B cell (primary cell): Measurements from ENCODE around the gene TRIM72. TPM values are rescaled to one million over a fixed set of nuclear protein-coding genes. Genes with fewer than 3 reads are reported as not detected.

Experiments
- ATAC-seq: fragments of 200-7000 bp; cut with Tn5 transposase; one replicate; pipeline ENCODE4 v1.10.0; 2021; ENCODE audit warnings: low read depth, mild to moderate bottlenecking, moderate number of reproducible peaks, moderate library complexity
- CTCF ChIA-PET: fragments of 350-600 bp; sonication (Branson Sonifier 250); formaldehyde crosslinking; loops from one replicate; lab custom pipeline; 2021; ENCODE audit warnings: antibody characterized with exemption, inconsistent platforms; lab: Charles Lee
- POLR2A ChIA-PET: fragments of 350-600 bp; sonication (Branson Sonifier 250); formaldehyde crosslinking; loops from one replicate; lab custom pipeline; 2021; ENCODE audit warnings: antibody characterized with exemption; lab: Charles Lee
- DNase-seq: peaks from one replicate; pipeline ENCODE4 v3.0.0; 2013
- H2AFZ ChIP-seq: 2 replicates; pipeline ENCODE4 v1.6.1; 2012; ENCODE audit warnings: mild to moderate bottlenecking, low read depth, low read length; ENCODE audit not compliant: insufficient read depth, poor library complexity, severe bottlenecking
- H3K27ac ChIP-seq, 2 donors: 1 replicate in 1 of 2; 2 replicates in 1 of 2; pipeline ENCODE4 v1.5.1; 2012 to 2013; ENCODE audit warnings: low read length in 2 of 2, mild to moderate bottlenecking in 2 of 2, moderate library complexity in 1 of 2
- H3K27me3 ChIP-seq, 4 experiments: fragments of 200-600 bp in 1 of 4; sonication (generic) in 1 of 4; replicated peaks in 1 of 4; 1 replicate in 2 of 4; 2 replicates in 2 of 4; pipeline versions ENCODE4 v1.6.1 to v1.7.0; 2013 to 2016; ENCODE audit warnings: low read length in 3 of 4, mild to moderate bottlenecking in 2 of 4, mixed read lengths in 1 of 4, moderate library complexity in 1 of 4; ENCODE audit not compliant: insufficient read depth in 4 of 4, control insufficient read depth in 3 of 4; ENCODE audit errors: control extremely low read depth in 1 of 4
- H3K36me3 ChIP-seq, 2 experiments: replicated peaks in 1 of 2; 1 replicate in 1 of 2; 2 replicates in 1 of 2; pipeline versions ENCODE4 v1.6.1 to v1.7.1; 2013; ENCODE audit warnings: low read length in 1 of 2; ENCODE audit not compliant: insufficient read depth in 2 of 2, control insufficient read depth in 1 of 2; ENCODE audit errors: control extremely low read depth in 1 of 2, extremely low read depth in 1 of 2
- H3K4me1 ChIP-seq, 2 donors: fragments of 200-600 bp in 1 of 2; sonication (generic) in 1 of 2; 1 replicate in 1 of 2; 2 replicates in 1 of 2; pipeline versions ENCODE4 v1.5.1 to v1.6.1; 2013 to 2017; ENCODE audit warnings: low read length in 2 of 2; ENCODE audit not compliant: control insufficient read depth in 2 of 2, insufficient read depth in 2 of 2
- H3K4me2 ChIP-seq: replicated peaks from 2 replicates; pipeline ENCODE3; 2012; ENCODE audit warnings: mild to moderate bottlenecking, low read depth, low read length; ENCODE audit not compliant: poor library complexity, severe bottlenecking
- H3K4me3 ChIP-seq, 5 experiments: fragments of 200-600 bp in 1 of 5; sonication (generic) in 1 of 5; 1 replicate in 3 of 5; 2 replicates in 2 of 5; pipeline versions ENCODE4 v1.5.1 to v1.7.0; 2011 to 2016; ENCODE audit warnings: low read length in 4 of 5, mild to moderate bottlenecking in 4 of 5, low read depth in 2 of 5, control low read depth in 1 of 5, moderate library complexity in 1 of 5; ENCODE audit not compliant: insufficient read depth in 1 of 5; ENCODE audit errors: control extremely low read depth in 1 of 5, extremely low read depth in 1 of 5
- H3K79me2 ChIP-seq: fragments of 200-600 bp; sonication (generic); one replicate; pipeline ENCODE4 v1.6.0; 2016; ENCODE audit warnings: low read length; ENCODE audit not compliant: control insufficient read depth, insufficient read depth
- H3K9ac ChIP-seq: fragments of 200-600 bp; sonication (generic); 2 replicates; pipeline ENCODE4 v1.6.1; 2017; ENCODE audit warnings: mild to moderate bottlenecking, low read length, moderate library complexity
- H3K9me3 ChIP-seq, 3 donors: one replicate each; pipeline versions ENCODE4 v1.6.1 to v1.7.1; 2013; ENCODE audit warnings: low read length in 2 of 3; ENCODE audit not compliant: control insufficient read depth in 2 of 3, insufficient read depth in 1 of 3; ENCODE audit errors: control extremely low read depth in 1 of 3
- H4K20me1 ChIP-seq: 2 replicates; pipeline ENCODE4 v1.6.0; 2012; ENCODE audit warnings: mild to moderate bottlenecking, low read length; ENCODE audit not compliant: insufficient read depth, control insufficient read depth, poor library complexity, severe bottlenecking
- H3K27ac Mint-ChIP-seq: one replicate; pipeline ENCODE4 v1.8.0; 2021; ENCODE audit warnings: mixed read lengths
- H3K27me3 Mint-ChIP-seq: one replicate; pipeline ENCODE4 v1.8.0; 2021; ENCODE audit warnings: mixed read lengths
- H3K4me1 Mint-ChIP-seq: one replicate; pipeline ENCODE4 v1.8.0; 2021; ENCODE audit warnings: mixed read lengths
- H3K4me3 Mint-ChIP-seq: one replicate; pipeline ENCODE4 v1.8.0; 2021; ENCODE audit warnings: mixed read lengths
- H3K9me3 Mint-ChIP-seq: one replicate; pipeline ENCODE4 v1.8.0; 2022; ENCODE audit warnings: mixed read lengths; ENCODE audit not compliant: insufficient read depth
- EZH2 ChIP-seq: IDR thresholded peaks from 2 replicates; pipeline ENCODE4 v1.6.1; 2012; ENCODE audit warnings: borderline replicate concordance, low read depth, mild to moderate bottlenecking, moderate library complexity, low read length; ENCODE audit not compliant: insufficient read depth, poor library complexity, severe bottlenecking
- WGBS: methylation state at CpG from one replicate; pipeline ENCODE4 v1.1.5; 2013; ENCODE audit warnings: missing lambda C conversion rate; ENCODE audit not compliant: insufficient coverage; 5-methylcytosine and 5-hydroxymethylcytosine counted together
- intact Hi-C: fragments of 100-400 bp; cut with micrococcal nuclease; formaldehyde crosslinking; loops from one replicate; pipeline ENCODE4 v1.10.0; 2022
- polyA plus RNA-seq: library from polyadenylated mRNA; depleted of rRNA; stranded (reverse); fragments of >200 nt; gene quantifications from 2 replicates; pipeline ENCODE4 v1.2.3, GENCODE V29; 2012
- total RNA-seq, 2 donors: library from RNA; stranded (reverse); fragments of 120-200 nt in 1 of 2; gene quantifications; 1 replicate in 1 of 2; 2 replicates in 1 of 2; pipeline versions ENCODE4 v1.2.3 to v1.2.4, GENCODE V29; 2013 to 2022
- TF ChIP-seq, protein P1 (sequence below): fragments of 200-600 bp; IDR thresholded peaks from one replicate; pipeline ENCODE4 v1.8.0; 2022; ENCODE audit warnings: antibody characterized with exemption, mild to moderate bottlenecking

The TRIM72 gene
- total and polyA plus RNA-seq, 2 donors (not counting 1 experiment from before 2014, with no cell fraction given) = 0.03 to 0.05 TPM

DNA sequence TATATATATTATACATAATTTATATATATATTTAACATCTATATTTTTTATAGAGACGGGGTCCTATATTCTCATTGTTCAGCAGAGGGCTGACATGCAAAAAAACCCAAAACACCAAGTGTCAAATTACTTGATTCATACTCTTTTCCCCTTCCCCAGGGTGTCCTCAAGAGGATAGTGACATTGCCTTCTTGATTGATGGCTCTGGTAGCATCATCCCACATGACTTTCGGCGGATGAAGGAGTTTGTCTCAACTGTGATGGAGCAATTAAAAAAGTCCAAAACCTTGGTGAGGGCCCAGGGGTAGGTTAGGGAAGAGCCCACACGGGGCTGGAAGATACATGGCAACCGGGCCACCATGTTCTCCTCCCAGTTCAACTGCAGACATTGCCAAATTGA, 56.9 kb downstream of the TRIM72 start:
- H3K9me3 Mint-ChIP-seq = no peaks in the 10 kb centered on the region
- no peak for ATAC-seq
- H3K27me3 Mint-ChIP-seq = no peaks in the 10 kb centered on the region
- Histone ChIP-seq H3K27ac (no peak overlapping the region), H3K9ac (no peak overlapping the region), H3K4me3 (no peak overlapping the region), H3K4me1 (peaks cover 4 to 6% of the 10 kb centered on the region in 2 donors), H3K4me2 (no peak overlapping the region), H3K27me3 (peaks cover 0 to 3% (median 0%) of the 10 kb centered on the region in 4 experiments), H3K9me3 (peaks cover 0 to 12% (median 0%) of the 10 kb centered on the region in 3 donors), H3K36me3 (peaks cover 0 to 34% of the 10 kb centered on the region in 2 experiments), H2AFZ (no peak overlapping the region), H4K20me1 (no peaks in the 10 kb centered on the region), H3K79me2 (no peaks in the 10 kb centered on the region)
- WGBS = 96% methylated on average over 4 of the region's 5 CpGs
- POLR2A ChIA-PET = no interaction called here
- TF ChIP-seq, protein P1, sequence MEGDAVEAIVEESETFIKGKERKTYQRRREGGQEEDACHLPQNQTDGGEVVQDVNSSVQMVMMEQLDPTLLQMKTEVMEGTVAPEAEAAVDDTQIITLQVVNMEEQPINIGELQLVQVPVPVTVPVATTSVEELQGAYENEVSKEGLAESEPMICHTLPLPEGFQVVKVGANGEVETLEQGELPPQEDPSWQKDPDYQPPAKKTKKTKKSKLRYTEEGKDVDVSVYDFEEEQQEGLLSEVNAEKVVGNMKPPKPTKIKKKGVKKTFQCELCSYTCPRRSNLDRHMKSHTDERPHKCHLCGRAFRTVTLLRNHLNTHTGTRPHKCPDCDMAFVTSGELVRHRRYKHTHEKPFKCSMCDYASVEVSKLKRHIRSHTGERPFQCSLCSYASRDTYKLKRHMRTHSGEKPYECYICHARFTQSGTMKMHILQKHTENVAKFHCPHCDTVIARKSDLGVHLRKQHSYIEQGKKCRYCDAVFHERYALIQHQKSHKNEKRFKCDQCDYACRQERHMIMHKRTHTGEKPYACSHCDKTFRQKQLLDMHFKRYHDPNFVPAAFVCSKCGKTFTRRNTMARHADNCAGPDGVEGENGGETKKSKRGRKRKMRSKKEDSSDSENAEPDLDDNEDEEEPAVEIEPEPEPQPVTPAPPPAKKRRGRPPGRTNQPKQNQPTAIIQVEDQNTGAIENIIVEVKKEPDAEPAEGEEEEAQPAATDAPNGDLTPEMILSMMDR = no peak
- TF ChIP-seq EZH2 = no peak
- CTCF ChIA-PET = no interaction called here
- no peak overlapping the region for H3K4me3 Mint-ChIP-seq
- no peak for DNase-seq
- peaks cover 13% of the 10 kb centered on the region for H3K4me1 Mint-ChIP-seq
- intact Hi-C loops = no loop called here
- H3K27ac Mint-ChIP-seq = no peak overlapping the region

DNA sequence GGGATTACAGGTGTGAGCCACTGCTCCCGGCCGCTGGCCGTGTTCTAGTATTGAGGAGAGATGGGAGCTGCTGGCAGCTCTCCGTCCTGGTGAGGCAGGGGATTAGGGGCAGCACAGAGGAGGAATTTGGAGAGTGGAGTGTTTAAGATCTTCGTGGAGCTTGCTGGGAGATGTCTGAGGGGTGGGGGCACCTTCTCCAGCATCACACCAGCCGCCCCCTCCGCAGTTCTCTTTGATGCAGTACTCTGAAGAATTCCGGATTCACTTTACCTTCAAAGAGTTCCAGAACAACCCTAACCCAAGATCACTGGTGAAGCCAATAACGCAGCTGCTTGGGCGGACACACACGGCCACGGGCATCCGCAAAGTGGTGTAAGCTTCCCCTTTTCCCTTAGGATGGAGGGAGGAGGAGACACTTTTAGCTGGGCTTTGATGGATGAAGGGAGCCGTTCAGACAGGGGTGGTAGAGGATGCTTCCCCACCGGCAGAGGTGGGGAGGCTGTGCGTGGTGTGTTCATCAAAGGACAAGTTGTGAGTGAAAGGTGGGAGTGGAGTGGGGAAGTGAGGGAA, 57.8 kb downstream of the TRIM72 start:
- Mint-ChIP-seq H3K9me3 (no peaks in the 10 kb centered on the region), H3K4me1 (peaks cover 9% of the 10 kb centered on the region), H3K27me3 (no peaks in the 10 kb centered on the region), H3K4me3 (no peak overlapping the region), H3K27ac (no peak overlapping the region)
- Histone ChIP-seq H4K20me1 (no peaks in the 10 kb centered on the region), H3K4me2 (no peak overlapping the region), H3K79me2 (no peaks in the 10 kb centered on the region), H3K27ac (no peak overlapping the region), H3K4me3 (no peak overlapping the region), H3K36me3 (peaks cover 0 to 32% of the 10 kb centered on the region in 2 experiments), H2AFZ (no peak overlapping the region), H3K9me3 (peaks cover 0 to 6% (median 0%) of the 10 kb centered on the region in 3 donors), H3K9ac (no peak overlapping the region), H3K27me3 (no peaks in the 10 kb centered on the region), H3K4me1 (no peaks in the 10 kb centered on the region)
- ATAC-seq (no peak), DNase-seq (no peak)
- intact Hi-C loops = no loop called here
- ChIA-PET CTCF (no interaction called here), POLR2A (interaction anchor here (1.0 kb wide), 1 partner anchor 8 kb away, joined by 3 read pairs; no protein-coding TSS in a partner anchor)
- no peak for TF ChIP-seq EZH2
- TF ChIP-seq, protein P1 = no peak
- WGBS = 95% methylated on average over 15 of the region's 16 CpGs
